Keratinocyte (primary cell): Measurements from ENCODE around the gene WNT1.

Experiments
- EZH2 ChIP-seq: IDR thresholded peaks from one replicate; pipeline ENCODE4 v1.6.1; 2012; ENCODE audit warnings: inconsistent platforms, mild to moderate bottlenecking, low read length, moderate library complexity
- TF ChIP-seq, protein P1 (sequence below), 3 experiments: IDR thresholded peaks in 1 of 3; conservative IDR thresholded peaks in 1 of 3; optimal IDR thresholded peaks in 1 of 3; 2 replicates in 2 of 3; 3 replicates in 1 of 3; pipeline versions ENCODE3 to v1.5.1; 2011; ENCODE audit warnings: low read length in 3 of 3, mild to moderate bottlenecking in 3 of 3, moderate library complexity in 2 of 3, control low read depth in 1 of 3, inconsistent platforms in 1 of 3; ENCODE audit not compliant: insufficient read depth in 2 of 3; ENCODE audit errors: extremely low read depth in 1 of 3

DNA sequence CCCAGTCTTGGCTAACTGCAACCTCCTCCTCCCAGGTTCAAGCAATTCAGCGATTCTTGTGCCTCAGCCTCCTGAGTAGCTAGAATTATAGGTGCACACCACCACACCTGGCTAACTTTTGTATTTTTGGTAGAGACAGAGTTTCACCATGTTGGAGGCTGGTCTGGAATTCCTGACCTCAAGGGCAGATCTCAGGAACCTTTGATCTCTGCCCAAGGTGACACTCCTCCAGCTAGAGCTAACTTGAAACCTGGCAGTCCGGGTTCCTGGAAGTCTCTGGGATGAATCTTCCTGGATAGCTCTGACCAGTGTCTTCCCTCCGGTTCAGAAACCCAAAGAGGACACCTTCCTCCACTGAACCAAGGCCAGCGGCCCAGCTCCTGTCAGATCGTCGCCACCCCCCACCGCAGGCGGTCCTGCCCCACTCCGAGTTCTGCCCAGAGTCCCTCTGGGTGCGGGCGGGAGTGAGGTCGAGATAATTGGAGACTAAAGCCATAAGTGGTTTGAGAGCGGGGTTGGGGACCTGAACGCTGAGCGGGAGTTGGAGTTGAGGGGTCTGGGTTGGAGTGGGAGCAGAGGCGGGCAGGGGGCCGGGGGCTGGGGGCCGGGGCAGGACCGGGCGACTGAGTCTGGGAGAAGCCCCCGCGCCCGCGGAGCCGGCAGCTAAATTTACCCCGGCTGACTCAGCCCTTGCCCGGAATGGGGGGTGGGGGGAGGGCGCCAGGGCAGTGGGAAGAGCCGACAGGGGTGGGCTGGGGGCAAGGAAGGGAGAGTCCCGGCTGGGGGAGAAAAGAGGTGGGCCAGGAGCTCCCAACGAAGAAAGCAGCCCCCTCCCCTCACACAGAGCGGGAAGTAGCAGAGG lies 16.3 kb downstream of the WNT1 start:
- TF ChIP-seq, protein P1, sequence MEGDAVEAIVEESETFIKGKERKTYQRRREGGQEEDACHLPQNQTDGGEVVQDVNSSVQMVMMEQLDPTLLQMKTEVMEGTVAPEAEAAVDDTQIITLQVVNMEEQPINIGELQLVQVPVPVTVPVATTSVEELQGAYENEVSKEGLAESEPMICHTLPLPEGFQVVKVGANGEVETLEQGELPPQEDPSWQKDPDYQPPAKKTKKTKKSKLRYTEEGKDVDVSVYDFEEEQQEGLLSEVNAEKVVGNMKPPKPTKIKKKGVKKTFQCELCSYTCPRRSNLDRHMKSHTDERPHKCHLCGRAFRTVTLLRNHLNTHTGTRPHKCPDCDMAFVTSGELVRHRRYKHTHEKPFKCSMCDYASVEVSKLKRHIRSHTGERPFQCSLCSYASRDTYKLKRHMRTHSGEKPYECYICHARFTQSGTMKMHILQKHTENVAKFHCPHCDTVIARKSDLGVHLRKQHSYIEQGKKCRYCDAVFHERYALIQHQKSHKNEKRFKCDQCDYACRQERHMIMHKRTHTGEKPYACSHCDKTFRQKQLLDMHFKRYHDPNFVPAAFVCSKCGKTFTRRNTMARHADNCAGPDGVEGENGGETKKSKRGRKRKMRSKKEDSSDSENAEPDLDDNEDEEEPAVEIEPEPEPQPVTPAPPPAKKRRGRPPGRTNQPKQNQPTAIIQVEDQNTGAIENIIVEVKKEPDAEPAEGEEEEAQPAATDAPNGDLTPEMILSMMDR (optimal IDR thresholded peaks at IDR 0.05 in 1 of 3, IDR thresholded peaks at IDR 0.05 in 1 of 3, conservative IDR thresholded peaks at IDR 0.05 in 1 of 3; ENCODE audit: extremely low read depth in 1 of 3, insufficient read depth in 2 of 3, low read length in 3 of 3), result no peak
- TF ChIP-seq EZH2, result no peak
